Heart left ventricle (tissue), 13 donors: ENCODE data around the gene TSEN54.

Experiments used
- CTCF ChIP-seq, 12 donors: fragments of 200-600 bp; sonication (generic) in 4 of 12; IDR thresholded peaks; one replicate each; pipeline versions ENCODE4 v1.5.0 to v1.8.0; 2018 to 2022; ENCODE audit warnings: antibody characterized with exemption in 12 of 12, mild to moderate bottlenecking in 5 of 12
- POLR2A ChIP-seq, 2 donors: fragments of 450-650 bp; IDR thresholded peaks; one replicate each; pipeline ENCODE4 v1.6.1; 2017; ENCODE audit warnings: antibody characterized with exemption in 2 of 2, mild to moderate bottlenecking in 2 of 2, moderate library complexity in 2 of 2
- donor health status: ischemic (EF 13 %, LVEDD 7.1; RV severe dilation, severe dysfunction).
- donor health status: DM: no; HTN: yes; CAD: no.
- donor health status: DM: no; HTN: no; CAD: no.
- donor health status: ischemic (EF 25% LVEDD 6.9; RV normal size, moderate dysfunction).
- donor health status: ischemic (EF 25% LVEDD 5.7; RV mildly dilated, moderate dysfunction).
- donor health status: ischemic (EF 35%, LVEDD 5.7; RV mildly dilated, moderate dysfunction).
- donor health status: nonischemic (EF 11% LVEDD 7.7; RV severe dilation, severe dysfunction).
- donor health status: DM: yes; HTN: yes; CAD: no.
- donor health status: PGD.
- donor health status: ischemic (EF 29% LVEDD 5.4; RV normal size, mild dysfunction).
- donor health status: nonischemic (EF 23%, LVEDD 6.1; RV moderate dilation, normal function).

DNA sequence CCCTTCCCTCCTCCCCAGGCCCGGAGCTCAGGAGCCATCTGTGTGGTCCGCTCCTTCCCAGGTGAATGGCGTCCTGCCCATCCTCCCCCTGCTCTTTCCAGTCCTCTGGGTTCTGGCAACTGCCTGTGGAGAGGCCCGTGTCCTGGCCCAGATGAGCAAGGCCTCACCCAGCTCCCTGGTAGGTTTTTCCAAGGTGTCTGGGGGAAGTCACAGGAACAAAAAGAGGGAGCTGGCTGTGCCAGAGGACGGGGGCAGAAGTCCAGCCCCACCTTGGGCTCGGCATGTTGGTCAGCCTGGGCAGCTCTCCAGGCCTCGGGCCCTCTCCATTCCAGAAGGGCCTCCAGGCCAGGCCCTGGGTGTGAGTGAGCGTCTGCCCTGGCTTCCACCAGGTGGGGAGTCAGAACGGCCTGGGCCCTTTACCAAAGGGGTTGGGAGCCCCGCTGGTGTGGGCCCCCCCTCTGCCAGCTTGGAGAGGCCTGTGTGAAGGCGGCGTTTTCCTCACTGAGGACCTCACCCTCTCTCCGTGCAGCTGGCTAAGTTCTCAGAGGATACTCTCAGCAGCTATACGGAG, 26.1 kb upstream of the TSEN54 start:
- TF ChIP-seq POLR2A (IDR thresholded peaks at IDR 0.05) = no peak
- no peak for TF ChIP-seq CTCF (IDR thresholded peaks at IDR 0.05)
